Progenitor cell of endocrine pancreas (in vitro differentiated cells): ENCODE results near the gene POU2F3. TPM values are rescaled to one million over a fixed set of nuclear protein-coding genes. Genes with fewer than 3 reads are reported as not detected.
"Not testable (repeated sequence)": the region's sequence is repeated elsewhere in the genome, so short reads cannot be mapped to it uniquely, and the experiment has no call there.

ENCODE experiments used
- DNase-seq: peaks from one replicate; pipeline ENCODE4 v3.0.0; 2021; ENCODE audit warnings: low spot score; ENCODE audit not compliant: unreplicated experiment
- H3K27ac Mint-ChIP-seq: 2 replicates; pipeline ENCODE4 v1.8.0; 2021; ENCODE audit warnings: mild to moderate bottlenecking, moderate library complexity, mixed read lengths
- H3K27me3 Mint-ChIP-seq: 2 replicates; pipeline ENCODE4 v1.8.0; 2021; ENCODE audit warnings: mixed read lengths
- H3K36me3 Mint-ChIP-seq: 2 replicates; pipeline ENCODE4 v1.8.0; 2022; ENCODE audit warnings: mixed read lengths; ENCODE audit not compliant: insufficient read depth
- H3K4me1 Mint-ChIP-seq: 2 replicates; pipeline ENCODE4 v1.8.0; 2021; ENCODE audit warnings: low read depth, mixed read lengths
- H3K4me3 Mint-ChIP-seq: 2 replicates; pipeline ENCODE4 v1.8.0; 2021; ENCODE audit warnings: low read depth, mild to moderate bottlenecking, moderate library complexity, mixed read lengths
- H3K9me3 Mint-ChIP-seq: 2 replicates; pipeline ENCODE4 v1.8.0; 2021; ENCODE audit warnings: low read depth, mixed read lengths
- CTCF ChIP-seq: fragments of 200-600 bp; sonication (generic); IDR thresholded peaks from one replicate; pipeline ENCODE4 v1.5.0; 2021; ENCODE audit warnings: antibody characterized with exemption, mild to moderate bottlenecking; ENCODE audit not compliant: unreplicated experiment
- total RNA-seq: library from RNA; stranded (reverse); gene quantifications from 2 replicates; pipeline ENCODE4 v1.2.1, GENCODE V29; 2021

Gene POU2F3
- total RNA-seq, 1 donor from 2014 or later: not detected

GRCh38 chr11:120270386-120270785 is 30.4 kb downstream of the POU2F3 start:
- TF ChIP-seq CTCF: no peak

GRCh38 chr11:120271672-120272071 is 31.7 kb downstream of the POU2F3 start:
- Mint-ChIP-seq H3K27me3 (peaks cover 36% of the 10 kb centered on the region), H3K9me3 (no peaks in the 10 kb centered on the region), H3K4me3 (no peak overlapping the region), H3K27ac (no peak overlapping the region), H3K36me3 (no peaks in the 10 kb centered on the region), H3K4me1 (no peaks in the 10 kb centered on the region)
- DNase-seq: no peak
- TF ChIP-seq CTCF: no peak

More at GRCh38 chr11:120270386-120270785, 30.4 kb downstream of the POU2F3 start:
- no peak for DNase-seq
- H3K36me3 Mint-ChIP-seq: no peaks in the 10 kb centered on the region
- H3K4me1 Mint-ChIP-seq: no peaks in the 10 kb centered on the region
- H3K4me3 Mint-ChIP-seq: no peak overlapping the region
- H3K27me3 Mint-ChIP-seq: peaks cover 42% of the 10 kb centered on the region
- no peaks in the 10 kb centered on the region for H3K9me3 Mint-ChIP-seq
- no peak overlapping the region for H3K27ac Mint-ChIP-seq

GRCh38 chr11:120272303-120272702 is 32.4 kb downstream of the POU2F3 start:
- no peak for TF ChIP-seq CTCF
- Mint-ChIP-seq H3K4me1 (no peaks in the 10 kb centered on the region), H3K36me3 (no peaks in the 10 kb centered on the region), H3K9me3 (no peaks in the 10 kb centered on the region), H3K27ac (no peak overlapping the region), H3K27me3 (peaks cover 31% of the 10 kb centered on the region), H3K4me3 (no peak overlapping the region)
- no peak for DNase-seq

DNA sequence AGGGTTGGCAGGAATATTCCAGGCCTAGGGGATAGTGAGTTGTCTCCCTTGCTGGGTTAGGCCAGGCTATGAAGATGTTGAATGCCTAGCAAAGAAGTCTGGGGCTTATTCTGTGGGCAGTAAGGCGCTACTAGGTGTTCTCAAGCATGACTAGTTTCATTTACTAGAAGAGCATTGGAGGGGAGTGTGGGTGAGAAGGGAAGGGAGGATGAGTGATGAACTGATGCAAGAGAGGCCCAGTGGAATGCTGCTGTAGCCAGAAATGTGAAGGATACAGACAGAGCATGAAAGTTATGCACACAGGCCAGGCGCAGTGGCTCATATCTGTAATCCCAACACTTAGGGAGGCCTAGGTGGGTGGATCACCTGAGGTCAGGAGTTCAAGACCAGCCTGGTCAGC is 33.5 kb downstream of the POU2F3 start:
- Mint-ChIP-seq H3K4me1 (no peaks in the 10 kb centered on the region), H3K36me3 (no peaks in the 10 kb centered on the region), H3K27ac (no peak overlapping the region), H3K4me3 (no peak overlapping the region), H3K9me3 (no peaks in the 10 kb centered on the region), H3K27me3 (peaks cover 31% of the 10 kb centered on the region)
- DNase-seq: no peak
- TF ChIP-seq CTCF: no peak

- H3K36me3 Mint-ChIP-seq, H3K9me3 Mint-ChIP-seq, H3K27ac Mint-ChIP-seq, H3K4me3 Mint-ChIP-seq, DNase-seq, H3K4me1 Mint-ChIP-seq: not testable (repeated sequence)
- peaks cover 33% of the 10 kb centered on the region for H3K27me3 Mint-ChIP-seq
Observed at GRCh38 chr11:120273956-120274355, 34.0 kb downstream of the POU2F3 start.

- no peak overlapping the region for H3K4me3 Mint-ChIP-seq
- no peak for DNase-seq
- H3K27ac Mint-ChIP-seq: no peak overlapping the region
- H3K36me3 Mint-ChIP-seq: no peaks in the 10 kb centered on the region
- TF ChIP-seq CTCF: no peak
- H3K9me3 Mint-ChIP-seq: no peaks in the 10 kb centered on the region
- H3K4me1 Mint-ChIP-seq: peaks cover 1% of the 10 kb centered on the region
- H3K27me3 Mint-ChIP-seq: peaks cover 24% of the 10 kb centered on the region
Observed at GRCh38 chr11:120279502-120279901, 39.6 kb downstream of the POU2F3 start.
